Esophagus (tissue), 2 donors: ENCODE results near the gene PLA2G6. TPM values are rescaled to one million over a fixed set of nuclear protein-coding genes. Genes with fewer than 3 reads are reported as not detected.

Source experiments
- H3K27ac ChIP-seq, 2 donors: one replicate each; pipeline ENCODE4 v1.5.1; 2013; ENCODE audit warnings: low read depth in 2 of 2, mild to moderate bottlenecking in 2 of 2, inconsistent platforms in 1 of 2, low read length in 1 of 2, moderate library complexity in 1 of 2
- H3K27me3 ChIP-seq, 2 donors: one replicate each; pipeline ENCODE4 v1.6.1; 2013; ENCODE audit warnings: low read length in 2 of 2, control low read depth in 1 of 2, mild to moderate bottlenecking in 1 of 2; ENCODE audit not compliant: insufficient read depth in 2 of 2, control insufficient read depth in 1 of 2
- H3K36me3 ChIP-seq, 2 donors: one replicate each; pipeline ENCODE4 v1.6.1; 2013; ENCODE audit warnings: low read length in 1 of 2; ENCODE audit not compliant: control insufficient read depth in 2 of 2, insufficient read depth in 2 of 2
- H3K4me1 ChIP-seq, 2 donors: one replicate each; pipeline ENCODE4 v1.6.1; 2013; ENCODE audit warnings: low read length in 1 of 2; ENCODE audit not compliant: control insufficient read depth in 2 of 2, insufficient read depth in 2 of 2
- H3K4me3 ChIP-seq, 2 donors: one replicate each; pipeline ENCODE4 v1.5.1; 2013; ENCODE audit warnings: low read length in 2 of 2, mild to moderate bottlenecking in 2 of 2, low read depth in 1 of 2, moderate library complexity in 1 of 2
- H3K9me3 ChIP-seq, 2 donors: one replicate each; pipeline ENCODE4 v1.6.1; 2013; ENCODE audit warnings: mild to moderate bottlenecking in 2 of 2, low read depth in 1 of 2, low read length in 1 of 2, moderate library complexity in 1 of 2; ENCODE audit not compliant: control insufficient read depth in 2 of 2, insufficient read depth in 1 of 2
- WGBS, 2 donors: extraction: QIAGEN DNeasy Blood & Tissue Kit; methylation state at CpG; one replicate each; pipeline ENCODE4 v1.1.7; 2013; 5-methylcytosine and 5-hydroxymethylcytosine counted together
- polyA plus RNA-seq, 2 donors: library from polyadenylated mRNA; stranded (reverse); fragments of 200-250 nt; gene quantifications; one replicate each; pipeline ENCODE4 v1.2.3, GENCODE V29; 2013
- donor health status: healthy with polysubstance abuse.
- donor health status: Bipolar disorder and iron deficiency.

PLA2G6 gene
- polyA plus RNA-seq, 2 donors: 14.5 to 36.3 TPM

GRCh38 chr22:38214302-38215056, 32.8 kb upstream of the PLA2G6 start:
- Histone ChIP-seq H3K36me3 (peaks cover 0 to 3% of the 10 kb centered on the region in 2 donors), H3K27ac (peak overlapping the region; percentile 47), H3K9me3 (no peaks in the 10 kb centered on the region), H3K4me1 (peaks cover 3 to 19% of the 10 kb centered on the region in 2 donors), H3K27me3 (no peaks in the 10 kb centered on the region), H3K4me3 (peak overlapping the region in 1 of 2 donors; percentile 29)
- WGBS, 2 donors: 24 to 27% methylated on average over 61 to 81 of the region's 81 CpGs

DNA sequence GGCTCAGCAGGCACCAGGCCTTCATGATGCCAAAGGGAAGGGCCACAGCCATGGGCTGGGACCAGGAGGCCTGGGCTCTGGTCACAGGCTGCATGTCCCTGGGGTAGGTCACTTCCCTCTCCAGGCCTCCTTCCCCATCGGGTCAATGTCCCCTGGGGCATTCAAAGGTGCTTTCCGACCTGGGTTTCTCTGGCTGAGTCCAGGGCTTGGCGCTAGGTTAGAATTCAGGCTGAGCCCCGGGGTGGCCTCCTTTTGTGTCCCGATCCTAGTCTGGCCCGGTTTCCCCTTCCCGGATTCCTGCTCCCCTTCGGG, 32.3 kb upstream of the PLA2G6 start:
- H3K4me1 ChIP-seq: peaks cover 3 to 16% of the 10 kb centered on the region in 2 donors
- 26 to 32% methylated on average over 8 of the region's 8 CpGs for WGBS, 2 donors
- H3K9me3 ChIP-seq: no peaks in the 10 kb centered on the region
- peak overlapping the region in 1 of 2 donors; percentile 29 for H3K4me3 ChIP-seq
- H3K36me3 ChIP-seq: peaks cover 0 to 3% of the 10 kb centered on the region in 2 donors
- H3K27ac ChIP-seq: peak overlapping the region; percentile 47 to 63
- no peaks in the 10 kb centered on the region for H3K27me3 ChIP-seq

GRCh38 chr22:38213319-38213989, 31.8 kb upstream of the PLA2G6 start:
- 91 to 93% methylated on average over 6 of the region's 6 CpGs for WGBS, 2 donors
- H3K4me1 ChIP-seq: peaks cover 2 to 11% of the 10 kb centered on the region in 2 donors

DNA sequence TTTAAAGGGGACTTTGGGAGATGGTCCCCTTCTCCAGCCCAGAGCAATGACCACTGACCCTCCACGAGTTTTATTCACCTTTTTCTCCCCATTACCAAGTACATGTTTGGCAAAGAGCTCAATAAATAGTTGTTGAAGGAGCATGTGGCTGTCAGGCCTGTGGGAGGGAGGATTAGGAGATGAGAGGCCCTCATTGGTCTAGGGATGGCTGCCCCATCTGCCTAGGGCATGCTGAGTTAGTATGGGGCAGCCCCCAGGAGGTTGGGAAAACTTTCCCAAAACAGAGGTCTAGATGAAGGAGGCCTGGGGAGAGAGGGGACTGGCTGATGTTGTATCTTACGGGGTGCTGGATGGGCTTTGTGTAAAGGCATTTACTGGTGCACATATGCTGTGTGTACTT, 30.8 kb upstream of the PLA2G6 start:
- no peaks in the 10 kb centered on the region for H3K9me3 ChIP-seq
- peaks cover 2 to 3% of the 10 kb centered on the region in 2 donors for H3K36me3 ChIP-seq
- WGBS, 2 donors: 69 to 75% methylated on average over 2 of the region's 2 CpGs
- H3K27me3 ChIP-seq: no peaks in the 10 kb centered on the region
- no peak overlapping the region for H3K4me3 ChIP-seq
- H3K27ac ChIP-seq: no peak overlapping the region
- peaks cover 2 to 11% of the 10 kb centered on the region in 2 donors for H3K4me1 ChIP-seq

More at GRCh38 chr22:38213319-38213989, 31.8 kb upstream of the PLA2G6 start:
- H3K27me3 ChIP-seq: no peaks in the 10 kb centered on the region
- H3K36me3 ChIP-seq: peaks cover 0 to 3% of the 10 kb centered on the region in 2 donors
- H3K4me3 ChIP-seq: peak overlapping the region in 1 of 2 donors; percentile 29
- peak overlapping the region; percentile 47 to 63 for H3K27ac ChIP-seq
- H3K9me3 ChIP-seq: no peaks in the 10 kb centered on the region

DNA sequence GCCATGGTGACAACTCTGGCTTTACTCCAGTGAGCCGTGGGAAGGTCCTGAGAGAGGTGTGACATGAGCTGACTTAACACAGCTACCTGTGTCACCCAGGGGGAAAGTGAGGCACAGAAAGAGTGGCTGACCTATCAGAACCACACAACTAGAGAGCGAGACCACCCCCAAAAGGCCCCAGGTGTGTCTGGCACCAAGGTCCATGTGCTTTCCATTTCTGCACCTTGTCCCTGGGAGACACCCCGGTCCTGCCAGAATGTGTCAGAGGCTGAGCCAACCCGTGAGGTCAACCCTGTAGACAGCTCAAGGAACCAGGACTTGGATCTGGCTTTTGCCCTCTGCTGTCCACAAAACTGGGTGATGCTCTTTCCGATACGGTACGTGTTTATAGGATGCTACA, 29.9 kb upstream of the PLA2G6 start:
- Histone ChIP-seq H3K27me3 (no peaks in the 10 kb centered on the region), H3K36me3 (peaks cover 3% of the 10 kb centered on the region in 2 donors), H3K9me3 (no peaks in the 10 kb centered on the region), H3K4me1 (peaks cover 2 to 11% of the 10 kb centered on the region in 2 donors), H3K27ac (no peak overlapping the region), H3K4me3 (no peak overlapping the region)
- 87 to 92% methylated on average over 7 of the region's 7 CpGs for WGBS, 2 donors

- WGBS, 2 donors: 69% methylated on average over 6 of the region's 6 CpGs
- peaks cover 2 to 5% of the 10 kb centered on the region in 2 donors for H3K4me1 ChIP-seq
- H3K27ac ChIP-seq: no peak overlapping the region
- H3K4me3 ChIP-seq: no peak overlapping the region
- H3K9me3 ChIP-seq: no peaks in the 10 kb centered on the region
- H3K36me3 ChIP-seq: peaks cover 0 to 4% of the 10 kb centered on the region in 2 donors
- no peaks in the 10 kb centered on the region for H3K27me3 ChIP-seq
Observed at GRCh38 chr22:38208551-38208968, 26.9 kb upstream of the PLA2G6 start.

- Histone ChIP-seq H3K27ac (no peak overlapping the region), H3K4me3 (no peak overlapping the region), H3K9me3 (no peaks in the 10 kb centered on the region), H3K27me3 (no peaks in the 10 kb centered on the region), H3K36me3 (peaks cover 0 to 4% of the 10 kb centered on the region in 2 donors), H3K4me1 (peaks cover 2 to 3% of the 10 kb centered on the region in 2 donors)
- 94 to 95% methylated on average over 7 of the region's 7 CpGs for WGBS, 2 donors
Observed at GRCh38 chr22:38207898-38208432, 26.3 kb upstream of the PLA2G6 start.

- H3K36me3 ChIP-seq: peaks cover 0 to 4% of the 10 kb centered on the region in 2 donors
- peaks cover 2 to 3% of the 10 kb centered on the region in 2 donors for H3K4me1 ChIP-seq
- H3K27me3 ChIP-seq: no peaks in the 10 kb centered on the region
- peak overlapping the region; percentile 66 to 98 for H3K27ac ChIP-seq
- WGBS, 2 donors: 70 to 74% methylated on average over 15 of the region's 15 CpGs
- H3K4me3 ChIP-seq: peak overlapping the region in 1 of 2 donors; percentile 7
- no peaks in the 10 kb centered on the region for H3K9me3 ChIP-seq
Observed at GRCh38 chr22:38205261-38206128, 23.9 kb upstream of the PLA2G6 start.

- 72% methylated on average over 7 of the region's 7 CpGs for WGBS, 2 donors
- peaks cover 0 to 4% of the 10 kb centered on the region in 2 donors for H3K36me3 ChIP-seq
- peak overlapping the region; percentile 66 to 98 for H3K27ac ChIP-seq
- H3K27me3 ChIP-seq: no peaks in the 10 kb centered on the region
- H3K9me3 ChIP-seq: no peaks in the 10 kb centered on the region
- H3K4me3 ChIP-seq: peak overlapping the region; percentile 7 to 74
- H3K4me1 ChIP-seq: peaks cover 2 to 3% of the 10 kb centered on the region in 2 donors
Observed at GRCh38 chr22:38204784-38205183, 23.2 kb upstream of the PLA2G6 start.
